Measurements from ENCODE around the gene CPSF6. TPM values are rescaled to one million over a fixed set of nuclear protein-coding genes. Genes with fewer than 3 reads are reported as not detected.
A peak's percentile ranks its signal among the peaks of the same experiment; 100 is the strongest.

Gene CPSF6
- total RNA-seq, 2 donors from 2014 or later: 23.1 to 33.2 TPM

DNA sequence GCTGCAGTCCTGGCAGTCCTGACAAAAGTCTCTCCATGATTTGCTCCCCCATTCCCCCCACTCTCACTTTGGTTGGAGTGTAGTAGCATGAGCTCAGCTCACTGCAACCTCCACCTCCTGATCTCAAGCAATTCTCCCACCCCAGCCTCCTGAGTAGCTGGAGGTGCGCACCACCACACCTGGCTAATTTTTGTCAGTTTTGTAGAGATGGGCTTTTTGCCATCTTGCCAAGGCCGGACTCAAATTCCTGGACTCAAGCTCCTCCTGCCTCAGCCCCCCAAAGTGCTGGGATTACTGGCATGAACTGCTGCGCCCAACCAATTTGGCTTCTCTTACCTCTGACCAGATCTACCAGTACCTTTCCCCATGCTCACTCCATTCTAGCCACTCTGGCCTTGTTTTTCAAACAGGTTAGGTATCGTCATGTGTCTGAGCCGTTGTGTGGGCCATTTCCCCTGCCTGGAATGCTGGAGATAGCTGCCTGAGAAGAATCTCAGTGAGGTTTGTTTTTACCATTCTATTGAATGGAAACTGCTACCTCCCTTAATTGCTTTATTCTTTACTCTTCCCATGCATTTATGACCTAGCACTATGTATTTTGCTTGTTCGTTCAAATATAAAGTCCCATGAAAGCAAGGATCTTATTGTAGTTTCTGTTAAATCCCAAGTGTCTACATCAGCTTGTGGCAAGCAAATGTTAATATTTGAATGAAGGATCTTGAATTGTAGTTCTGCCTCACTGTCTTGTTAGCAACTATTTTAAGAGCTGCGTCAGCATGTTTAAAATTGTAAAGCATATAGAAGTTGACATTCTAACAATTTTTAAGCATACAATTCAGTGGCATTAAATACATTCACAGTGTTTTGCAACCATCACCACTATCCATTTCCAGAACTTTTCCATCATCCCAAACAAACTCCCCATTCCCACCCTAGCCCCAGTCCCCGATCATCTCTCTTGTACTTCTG, 39.7 kb downstream of the CPSF6 start:
- Histone ChIP-seq H3K9me3 (no peaks in the 10 kb centered on the region), H3K27me3 (no peaks in the 10 kb centered on the region), H3K4me1 (peaks cover 13% of the 10 kb centered on the region), H3K4me3 (no peak overlapping the region), H3K36me3 (replicated peaks in 1 of 2; ENCODE audit: insufficient read depth in 1 of 2, low read depth in 2 of 2) (no peaks in the 10 kb centered on the region), H3K27ac (no peak overlapping the region)
- intact Hi-C loops (cut with DNase I): no loop called here
- peak in 1 of 4 donors; percentile 13 for DNase-seq
- WGBS, 2 donors: 79 to 81% methylated on average over 8 of the region's 8 CpGs
- TF ChIP-seq POLR2A (IDR thresholded peaks at IDR 0.05) (no peak), CTCF (IDR thresholded peaks at IDR 0.05) (no peak)
- ATAC-seq: no peak

- Histone ChIP-seq H3K4me1 (peaks cover 11% of the 10 kb centered on the region), H3K9me3 (no peaks in the 10 kb centered on the region), H3K4me3 (no peak overlapping the region), H3K36me3 (replicated peaks in 1 of 2; ENCODE audit: insufficient read depth in 1 of 2, low read depth in 2 of 2) (no peaks in the 10 kb centered on the region), H3K27ac (no peak overlapping the region), H3K27me3 (no peaks in the 10 kb centered on the region)
- intact Hi-C loops (cut with DNase I): no loop called here
- TF ChIP-seq CTCF (IDR thresholded peaks at IDR 0.05) (peak in 1 of 7 experiments; percentile 24), POLR2A (IDR thresholded peaks at IDR 0.05) (no peak)
- ATAC-seq (peak; percentile 77), DNase-seq (peak; percentile 71 to 79 (median 74))
- 1 to 3% methylated on average over 19 of the region's 19 CpGs for WGBS, 2 donors
Observed at GRCh38 chr12:69284131-69284530, 44.8 kb downstream of the CPSF6 start.

DNA sequence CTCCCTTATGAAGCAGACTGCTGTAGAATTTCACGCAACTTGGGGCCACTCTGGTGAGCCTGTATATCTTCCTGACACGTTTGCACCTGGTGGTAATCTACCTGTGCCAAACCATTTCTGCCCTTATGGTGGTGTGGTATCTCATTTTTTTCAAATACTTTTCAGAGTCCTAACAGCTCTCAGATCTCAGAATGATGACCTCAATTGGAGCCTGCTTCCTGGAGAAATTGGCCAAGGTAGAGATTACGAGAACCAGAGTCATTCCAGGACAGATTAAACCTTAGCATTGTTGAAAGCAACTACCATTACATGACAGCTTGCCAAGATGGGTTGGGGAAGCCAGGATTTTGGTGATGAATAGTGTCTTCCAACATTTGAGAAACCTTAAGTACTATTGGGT, 48.2 kb downstream of the CPSF6 start:
- Histone ChIP-seq H3K4me1 (peaks cover 19% of the 10 kb centered on the region), H3K9me3 (no peaks in the 10 kb centered on the region), H3K36me3 (replicated peaks in 1 of 2; ENCODE audit: insufficient read depth in 1 of 2, low read depth in 2 of 2) (no peaks in the 10 kb centered on the region), H3K27ac (no peak overlapping the region), H3K4me3 (no peak overlapping the region), H3K27me3 (no peaks in the 10 kb centered on the region)
- DNase-seq: no peak
- intact Hi-C loops (cut with DNase I): no loop called here
- 38 to 50% methylated on average over 3 of the region's 3 CpGs for WGBS, 2 donors
- ATAC-seq: no peak
- TF ChIP-seq CTCF (IDR thresholded peaks at IDR 0.05) (no peak), POLR2A (IDR thresholded peaks at IDR 0.05) (no peak)

DNA sequence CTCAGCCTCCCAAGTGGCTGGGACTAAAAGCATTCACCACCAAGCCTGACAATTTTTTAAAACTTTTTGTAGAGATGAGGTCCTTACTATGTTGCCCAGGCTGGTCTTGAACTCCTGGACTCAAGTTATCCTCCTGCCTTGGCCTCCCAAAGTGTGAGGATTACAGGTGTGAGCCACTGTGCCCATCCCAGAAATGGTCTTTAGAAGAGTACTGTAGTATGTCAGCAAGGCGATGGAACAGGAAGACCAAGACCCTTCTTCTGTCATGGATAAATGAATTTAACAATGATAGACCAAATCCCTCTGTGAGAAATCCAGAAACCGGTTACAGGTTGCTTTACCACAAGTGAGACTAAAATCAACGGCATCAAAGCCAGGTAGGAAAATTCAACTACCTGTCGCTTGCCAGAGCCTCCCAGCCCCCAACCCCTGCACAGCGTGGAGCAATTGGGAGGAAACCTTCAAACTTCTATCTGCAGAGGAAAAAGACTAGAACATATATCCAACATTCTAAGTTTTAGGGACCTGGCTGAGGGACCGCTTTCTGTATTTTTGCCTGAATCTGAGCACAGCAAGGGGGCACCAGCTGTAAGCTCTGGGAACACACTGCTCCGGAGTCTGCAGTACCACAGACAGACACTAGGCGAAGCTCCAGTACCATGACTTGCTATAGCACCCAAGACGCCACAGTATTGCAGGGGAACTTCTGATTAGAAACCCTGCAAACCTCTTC, 51.3 kb downstream of the CPSF6 start:
- Histone ChIP-seq H3K36me3 (replicated peaks in 1 of 2; ENCODE audit: insufficient read depth in 1 of 2, low read depth in 2 of 2) (no peaks in the 10 kb centered on the region), H3K27ac (no peak overlapping the region), H3K27me3 (no peaks in the 10 kb centered on the region), H3K9me3 (no peaks in the 10 kb centered on the region), H3K4me1 (peaks cover 9% of the 10 kb centered on the region), H3K4me3 (no peak overlapping the region)
- TF ChIP-seq POLR2A (IDR thresholded peaks at IDR 0.05) (no peak), CTCF (IDR thresholded peaks at IDR 0.05) (peak; percentile 93 to 98 (median 96))
- intact Hi-C loops (cut with DNase I): loop anchor here (10.0 kb wide), 2 partner anchors 64 to 294 kb away; partner anchors contain the start of genes CCT2 and YEATS4
- ATAC-seq: peak; percentile 99
- peak; percentile 87 to 93 (median 92) for DNase-seq
- 8 to 15% methylated on average over 9 of the region's 9 CpGs for WGBS, 2 donors
